ENCODE data around the gene ERN2.

The ERN2 gene

GRCh38 chr16:23682181-23682580 is 30.8 kb downstream of the ERN2 start:
- DNase-seq = no peak

- DNase-seq = no peak
Measured at GRCh38 chr16:23679986-23680336, 33.1 kb downstream of the ERN2 start.

- DNase-seq = no peak
Measured at GRCh38 chr16:23679274-23679985, 33.6 kb downstream of the ERN2 start.

- DNase-seq = peak; percentile 67 to 75
Measured at GRCh38 chr16:23678430-23679273, 34.4 kb downstream of the ERN2 start, which contains the start of gene PLK1. PLK1 (plus strand) TSS chr16:23678889; CDS start chr16:23678933, 44 bp downstream.

- no peak for DNase-seq
Measured at GRCh38 chr16:23676924-23677480, 36.0 kb downstream of the ERN2 start.

- DNase-seq = no peak
Measured at GRCh38 chr16:23673971-23674614, 38.9 kb downstream of the ERN2 start.

- no peak for DNase-seq
Measured at GRCh38 chr16:23670137-23670776, 42.8 kb downstream of the ERN2 start.

GRCh38 chr16:23668873-23669272 is 44.1 kb downstream of the ERN2 start:
- no peak for DNase-seq

GRCh38 chr16:23668225-23668624 is 44.8 kb downstream of the ERN2 start:
- no peak for DNase-seq

- no peak for DNase-seq
Measured at GRCh38 chr16:23667355-23667659, 45.7 kb downstream of the ERN2 start.

- DNase-seq = no peak
Measured at GRCh38 chr16:23666571-23667354, 46.3 kb downstream of the ERN2 start.

GRCh38 chr16:23663918-23664317 is 49.1 kb downstream of the ERN2 start:
- no peak for DNase-seq

- DNase-seq = no peak
Measured at GRCh38 chr16:23651943-23652468, 61.0 kb downstream of the ERN2 start.

- no peak for DNase-seq
Measured at GRCh38 chr16:23650674-23651416, 62.2 kb downstream of the ERN2 start.

GRCh38 chr16:23642246-23642774 is 70.7 kb downstream of the ERN2 start:
- DNase-seq = no peak

- peak; percentile 72 to 81 for DNase-seq
Measured at GRCh38 chr16:23640931-23641765, 71.9 kb downstream of the ERN2 start, which contains the start of the genes DCTN5 and PALB2. DCTN5 (plus strand) TSS chr16:23641466; CDS start chr16:23641543, 77 bp downstream. PALB2 (minus strand) TSS chr16:23641310; CDS start chr16:23641157, 153 bp downstream.

- no peak for DNase-seq
Measured at GRCh38 chr16:23640615-23640930, 72.4 kb downstream of the ERN2 start.
